ENCODE data around the gene GRID1.

The GRID1 gene

GRCh38 chr10:86254081-86254480 is 112.5 kb downstream of the GRID1 start:
- no peak for TF ChIP-seq CTCF (IDR thresholded peaks at IDR 0.05; ENCODE audit: control insufficient read depth, extremely low read depth, insufficient read depth)
- DNase-seq (ENCODE audit: low read depth), result no peak
- no peak overlapping the region for H3K4me3 ChIP-seq (ENCODE audit: low read depth, low read length)

GRCh38 chr10:86253091-86254072 is 113.2 kb downstream of the GRID1 start:
- no peak overlapping the region for H3K4me3 ChIP-seq (ENCODE audit: low read depth, low read length)
- TF ChIP-seq CTCF (IDR thresholded peaks at IDR 0.05; ENCODE audit: control insufficient read depth, extremely low read depth, insufficient read depth), result no peak
- no peak for DNase-seq (ENCODE audit: low read depth)

- TF ChIP-seq CTCF (IDR thresholded peaks at IDR 0.05; ENCODE audit: control insufficient read depth, extremely low read depth, insufficient read depth), result no peak
- no peak overlapping the region for H3K4me3 ChIP-seq (ENCODE audit: low read depth, low read length)
- DNase-seq (ENCODE audit: low read depth), result no peak
Observed at GRCh38 chr10:86252556-86252955, 114.0 kb downstream of the GRID1 start.

GRCh38 chr10:86252079-86252478 is 114.5 kb downstream of the GRID1 start:
- no peak overlapping the region for H3K4me3 ChIP-seq (ENCODE audit: low read depth, low read length)
- no peak for TF ChIP-seq CTCF (IDR thresholded peaks at IDR 0.05; ENCODE audit: control insufficient read depth, extremely low read depth, insufficient read depth)
- no peak for DNase-seq (ENCODE audit: low read depth)

- H3K4me3 ChIP-seq (ENCODE audit: low read depth, low read length), result no peak overlapping the region
Observed at GRCh38 chr10:86251426-86251825, 115.2 kb downstream of the GRID1 start.

GRCh38 chr10:86250399-86250798 is 116.2 kb downstream of the GRID1 start:
- no peak for DNase-seq (ENCODE audit: low read depth)
- TF ChIP-seq CTCF (IDR thresholded peaks at IDR 0.05; ENCODE audit: control insufficient read depth, extremely low read depth, insufficient read depth), result no peak
- H3K4me3 ChIP-seq (ENCODE audit: low read depth, low read length), result no peak overlapping the region

More at GRCh38 chr10:86251426-86251825, 115.2 kb downstream of the GRID1 start:
- TF ChIP-seq CTCF (IDR thresholded peaks at IDR 0.05; ENCODE audit: control insufficient read depth, extremely low read depth, insufficient read depth), result no peak
- no peak for DNase-seq (ENCODE audit: low read depth)
